AG08395 (cell line): ENCODE results near the gene PLXNA4.
A peak's percentile ranks its signal among the peaks of the same experiment; 100 is the strongest.

Experiments used
- DNase-seq: peaks from one replicate; pipeline ENCODE4 v3.0.0; 2012; ENCODE audit warnings: mixed read lengths, low spot score

PLXNA4 gene

GRCh38 chr7:132359743-132360142 lies 216.5 kb downstream of the PLXNA4 start:
- DNase-seq: no peak

- DNase-seq: no peak
Observed at GRCh38 chr7:132355048-132355447, 221.2 kb downstream of the PLXNA4 start.

- DNase-seq: no peak
Observed at GRCh38 chr7:132354527-132354926, 221.7 kb downstream of the PLXNA4 start.

- no peak for DNase-seq
Observed at GRCh38 chr7:132353936-132354335, 222.3 kb downstream of the PLXNA4 start.

GRCh38 chr7:132352800-132353199 lies 223.5 kb downstream of the PLXNA4 start:
- DNase-seq: no peak

- peak; percentile 14 for DNase-seq
Observed at GRCh38 chr7:132351954-132352499, 224.2 kb downstream of the PLXNA4 start.

GRCh38 chr7:132350741-132351140 lies 225.5 kb downstream of the PLXNA4 start:
- DNase-seq: no peak

- DNase-seq: no peak
Observed at GRCh38 chr7:132349075-132349474, 227.2 kb downstream of the PLXNA4 start.

GRCh38 chr7:132348341-132348740 lies 227.9 kb downstream of the PLXNA4 start:
- no peak for DNase-seq

GRCh38 chr7:132347858-132348257 lies 228.4 kb downstream of the PLXNA4 start:
- DNase-seq: no peak

GRCh38 chr7:132347123-132347522 lies 229.1 kb downstream of the PLXNA4 start:
- DNase-seq: no peak

GRCh38 chr7:132345543-132346129 lies 230.6 kb downstream of the PLXNA4 start:
- no peak for DNase-seq

GRCh38 chr7:132345030-132345429 lies 231.2 kb downstream of the PLXNA4 start:
- DNase-seq: no peak

GRCh38 chr7:132343199-132343598 lies 233.1 kb downstream of the PLXNA4 start:
- DNase-seq: no peak

- DNase-seq: no peak
Observed at GRCh38 chr7:132337450-132338080, 238.7 kb downstream of the PLXNA4 start.

- no peak for DNase-seq
Observed at GRCh38 chr7:132336797-132337196, 239.5 kb downstream of the PLXNA4 start.

GRCh38 chr7:132333301-132333700 lies 243.0 kb downstream of the PLXNA4 start:
- DNase-seq: no peak

- DNase-seq: no peak
Observed at GRCh38 chr7:132328760-132329159, 247.5 kb downstream of the PLXNA4 start.

GRCh38 chr7:132328047-132328620 lies 248.1 kb downstream of the PLXNA4 start:
- DNase-seq: no peak

GRCh38 chr7:132326878-132327589 lies 249.2 kb downstream of the PLXNA4 start:
- DNase-seq: no peak

GRCh38 chr7:132322970-132323369 lies 253.3 kb downstream of the PLXNA4 start:
- no peak for DNase-seq

- DNase-seq: peak; percentile 11
Observed at GRCh38 chr7:132321387-132321786, 254.9 kb downstream of the PLXNA4 start.

- no peak for DNase-seq
Observed at GRCh38 chr7:132319481-132319880, 256.8 kb downstream of the PLXNA4 start.
